ENCODE results near the gene BLM. TPM values are rescaled to one million over a fixed set of nuclear protein-coding genes. Genes with fewer than 3 reads are reported as not detected.

BLM gene
- polyA plus RNA-seq, 1 of the 3 experiments (the other 2 are of a cell fraction) = 2.7 TPM

DNA sequence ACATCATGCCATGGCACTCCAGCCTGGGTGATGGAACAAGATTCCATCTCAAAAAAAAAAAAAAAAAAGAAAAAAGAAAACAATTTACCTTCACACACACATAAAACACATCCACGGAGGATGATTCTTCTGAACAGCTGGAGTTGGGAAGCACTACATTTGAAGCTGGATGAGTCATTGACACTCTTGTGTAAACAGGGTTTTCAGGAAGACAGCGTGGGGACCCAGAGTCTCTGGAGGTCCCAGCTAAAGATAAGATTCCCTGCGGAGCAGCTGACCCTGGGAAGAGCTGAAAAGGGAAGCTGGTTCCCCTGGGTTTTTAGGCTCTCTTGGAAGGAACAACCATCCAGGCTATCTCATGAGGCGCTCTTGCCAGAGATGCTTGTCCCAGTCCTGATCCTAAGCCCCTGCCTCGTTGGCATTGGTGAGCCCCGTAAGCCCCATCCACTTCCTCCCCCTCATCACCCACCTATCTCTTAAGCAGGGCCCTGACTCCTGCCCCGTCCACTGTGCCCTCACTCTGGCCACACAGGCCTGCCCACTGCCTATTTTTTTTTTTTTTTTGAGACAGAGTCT, 119.2 kb downstream of the BLM start:
- no peaks in the 10 kb centered on the region for H4K20me1 ChIP-seq (ENCODE audit: insufficient read depth)
- WGBS (ENCODE audit: low lambda C conversion rate) = 66% methylated on average over 6 of the region's 7 CpGs
- H3K4me2 ChIP-seq = no peak overlapping the region
- CTCF ChIA-PET = no interaction called here
- H3K27ac ChIP-seq (ENCODE audit: low read depth in 2 of 2, low read length in 1 of 2) = no peak overlapping the region
- no peak overlapping the region for H3K4me3 ChIP-seq (ENCODE audit: low read depth in 2 of 2, low read length in 1 of 2)
- H3K9me2 ChIP-seq = no peaks in the 10 kb centered on the region
- no peak overlapping the region for H3K9ac ChIP-seq
- H3K27me3 ChIP-seq (ENCODE audit: insufficient read depth) = no peaks in the 10 kb centered on the region
- H3K9me3 ChIP-seq = no peaks in the 10 kb centered on the region
- DNase-seq = no peak
- POLR2A ChIA-PET = no interaction called here
- no peak overlapping the region for H2AFZ ChIP-seq (ENCODE audit: low read depth)
- peaks cover 4% of the 10 kb centered on the region for H3F3A ChIP-seq (replicated peaks; ENCODE audit: insufficient read depth)
- TF ChIP-seq FOXJ3 (CRISPR knock-in tag; IDR thresholded peaks at IDR 0.05) (no peak), YY1 (IDR thresholded peaks at IDR 0.05; ENCODE audit: low read depth) (no peak), MEF2A (IDR thresholded peaks at IDR 0.05; ENCODE audit: borderline replicate concordance, low read depth) (no peak), MXI1 (IDR thresholded peaks at IDR 0.05; ENCODE audit: low read depth, low read length) (no peak), EP300 (IDR thresholded peaks at IDR 0.05; ENCODE audit: borderline replicate concordance in 1 of 2, low read depth in 1 of 2, low read length in 1 of 2) (no peak), GATA2 (CRISPR knock-in tag; IDR thresholded peaks at IDR 0.05) (no peak), TAF1 (IDR thresholded peaks at IDR 0.05; ENCODE audit: borderline replicate concordance, low read depth, low read length) (no peak), JUND (IDR thresholded peaks at IDR 0.05) (no peak), EZH2phosphoT487 (IDR thresholded peaks at IDR 0.05; ENCODE audit: borderline replicate concordance, low read depth) (no peak), TCF12 (IDR thresholded peaks at IDR 0.05) (no peak), FOXM1 (IDR thresholded peaks at IDR 0.05; ENCODE audit: low read depth) (no peak), GABPA (IDR thresholded peaks at IDR 0.05; ENCODE audit: low read depth) (no peak), RFX5 (IDR thresholded peaks at IDR 0.05; ENCODE audit: low read length) (no peak), NRF1 (IDR thresholded peaks at IDR 0.05; ENCODE audit: low read depth, low read length) (no peak)
- TF ChIP-seq, protein P1, sequence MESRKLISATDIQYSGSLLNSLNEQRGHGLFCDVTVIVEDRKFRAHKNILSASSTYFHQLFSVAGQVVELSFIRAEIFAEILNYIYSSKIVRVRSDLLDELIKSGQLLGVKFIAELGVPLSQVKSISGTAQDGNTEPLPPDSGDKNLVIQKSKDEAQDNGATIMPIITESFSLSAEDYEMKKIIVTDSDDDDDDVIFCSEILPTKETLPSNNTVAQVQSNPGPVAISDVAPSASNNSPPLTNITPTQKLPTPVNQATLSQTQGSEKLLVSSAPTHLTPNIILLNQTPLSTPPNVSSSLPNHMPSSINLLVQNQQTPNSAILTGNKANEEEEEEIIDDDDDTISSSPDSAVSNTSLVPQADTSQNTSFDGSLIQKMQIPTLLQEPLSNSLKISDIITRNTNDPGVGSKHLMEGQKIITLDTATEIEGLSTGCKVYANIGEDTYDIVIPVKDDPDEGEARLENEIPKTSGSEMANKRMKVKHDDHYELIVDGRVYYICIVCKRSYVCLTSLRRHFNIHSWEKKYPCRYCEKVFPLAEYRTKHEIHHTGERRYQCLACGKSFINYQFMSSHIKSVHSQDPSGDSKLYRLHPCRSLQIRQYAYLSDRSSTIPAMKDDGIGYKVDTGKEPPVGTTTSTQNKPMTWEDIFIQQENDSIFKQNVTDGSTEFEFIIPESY (IDR thresholded peaks at IDR 0.05; ENCODE audit: borderline replicate concordance, low read depth) = no peak
- TF ChIP-seq, protein P2, sequence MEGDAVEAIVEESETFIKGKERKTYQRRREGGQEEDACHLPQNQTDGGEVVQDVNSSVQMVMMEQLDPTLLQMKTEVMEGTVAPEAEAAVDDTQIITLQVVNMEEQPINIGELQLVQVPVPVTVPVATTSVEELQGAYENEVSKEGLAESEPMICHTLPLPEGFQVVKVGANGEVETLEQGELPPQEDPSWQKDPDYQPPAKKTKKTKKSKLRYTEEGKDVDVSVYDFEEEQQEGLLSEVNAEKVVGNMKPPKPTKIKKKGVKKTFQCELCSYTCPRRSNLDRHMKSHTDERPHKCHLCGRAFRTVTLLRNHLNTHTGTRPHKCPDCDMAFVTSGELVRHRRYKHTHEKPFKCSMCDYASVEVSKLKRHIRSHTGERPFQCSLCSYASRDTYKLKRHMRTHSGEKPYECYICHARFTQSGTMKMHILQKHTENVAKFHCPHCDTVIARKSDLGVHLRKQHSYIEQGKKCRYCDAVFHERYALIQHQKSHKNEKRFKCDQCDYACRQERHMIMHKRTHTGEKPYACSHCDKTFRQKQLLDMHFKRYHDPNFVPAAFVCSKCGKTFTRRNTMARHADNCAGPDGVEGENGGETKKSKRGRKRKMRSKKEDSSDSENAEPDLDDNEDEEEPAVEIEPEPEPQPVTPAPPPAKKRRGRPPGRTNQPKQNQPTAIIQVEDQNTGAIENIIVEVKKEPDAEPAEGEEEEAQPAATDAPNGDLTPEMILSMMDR (IDR thresholded peaks at IDR 0.05) = no peak
- TF ChIP-seq, protein P3, sequence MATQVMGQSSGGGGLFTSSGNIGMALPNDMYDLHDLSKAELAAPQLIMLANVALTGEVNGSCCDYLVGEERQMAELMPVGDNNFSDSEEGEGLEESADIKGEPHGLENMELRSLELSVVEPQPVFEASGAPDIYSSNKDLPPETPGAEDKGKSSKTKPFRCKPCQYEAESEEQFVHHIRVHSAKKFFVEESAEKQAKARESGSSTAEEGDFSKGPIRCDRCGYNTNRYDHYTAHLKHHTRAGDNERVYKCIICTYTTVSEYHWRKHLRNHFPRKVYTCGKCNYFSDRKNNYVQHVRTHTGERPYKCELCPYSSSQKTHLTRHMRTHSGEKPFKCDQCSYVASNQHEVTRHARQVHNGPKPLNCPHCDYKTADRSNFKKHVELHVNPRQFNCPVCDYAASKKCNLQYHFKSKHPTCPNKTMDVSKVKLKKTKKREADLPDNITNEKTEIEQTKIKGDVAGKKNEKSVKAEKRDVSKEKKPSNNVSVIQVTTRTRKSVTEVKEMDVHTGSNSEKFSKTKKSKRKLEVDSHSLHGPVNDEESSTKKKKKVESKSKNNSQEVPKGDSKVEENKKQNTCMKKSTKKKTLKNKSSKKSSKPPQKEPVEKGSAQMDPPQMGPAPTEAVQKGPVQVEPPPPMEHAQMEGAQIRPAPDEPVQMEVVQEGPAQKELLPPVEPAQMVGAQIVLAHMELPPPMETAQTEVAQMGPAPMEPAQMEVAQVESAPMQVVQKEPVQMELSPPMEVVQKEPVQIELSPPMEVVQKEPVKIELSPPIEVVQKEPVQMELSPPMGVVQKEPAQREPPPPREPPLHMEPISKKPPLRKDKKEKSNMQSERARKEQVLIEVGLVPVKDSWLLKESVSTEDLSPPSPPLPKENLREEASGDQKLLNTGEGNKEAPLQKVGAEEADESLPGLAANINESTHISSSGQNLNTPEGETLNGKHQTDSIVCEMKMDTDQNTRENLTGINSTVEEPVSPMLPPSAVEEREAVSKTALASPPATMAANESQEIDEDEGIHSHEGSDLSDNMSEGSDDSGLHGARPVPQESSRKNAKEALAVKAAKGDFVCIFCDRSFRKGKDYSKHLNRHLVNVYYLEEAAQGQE (IDR thresholded peaks at IDR 0.05; ENCODE audit: low read depth, low read length) = no peak
- TF ChIP-seq, protein P4, sequence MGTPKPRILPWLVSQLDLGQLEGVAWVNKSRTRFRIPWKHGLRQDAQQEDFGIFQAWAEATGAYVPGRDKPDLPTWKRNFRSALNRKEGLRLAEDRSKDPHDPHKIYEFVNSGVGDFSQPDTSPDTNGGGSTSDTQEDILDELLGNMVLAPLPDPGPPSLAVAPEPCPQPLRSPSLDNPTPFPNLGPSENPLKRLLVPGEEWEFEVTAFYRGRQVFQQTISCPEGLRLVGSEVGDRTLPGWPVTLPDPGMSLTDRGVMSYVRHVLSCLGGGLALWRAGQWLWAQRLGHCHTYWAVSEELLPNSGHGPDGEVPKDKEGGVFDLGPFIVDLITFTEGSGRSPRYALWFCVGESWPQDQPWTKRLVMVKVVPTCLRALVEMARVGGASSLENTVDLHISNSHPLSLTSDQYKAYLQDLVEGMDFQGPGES (IDR thresholded peaks at IDR 0.05; ENCODE audit: low read depth, low read length) = no peak
- no peaks in the 10 kb centered on the region for H3K79me2 ChIP-seq (ENCODE audit: insufficient read depth)
- H3K36me3 ChIP-seq (replicated peaks in 1 of 2; ENCODE audit: control insufficient read depth in 1 of 2, insufficient read depth in 2 of 2, low read length in 1 of 2) = no peaks in the 10 kb centered on the region
- peaks cover 0 to 11% of the 10 kb centered on the region in 2 experiments; a peak in 1 of 4 replicates for H3K4me1 ChIP-seq (ENCODE audit: control insufficient read depth in 1 of 2, insufficient read depth in 2 of 2, low read depth in 1 of 2, low read length in 1 of 2)

Measured in SK-N-SH (cell line).